NCI-H526 treated with DMSO at 0.1 percent for 48 hours (cell line): ENCODE measurements around the gene SNTB2.
A peak's percentile ranks its signal among the peaks of the same experiment; 100 is the strongest.
"Not testable (repeated sequence)": the region's sequence is repeated elsewhere in the genome, so short reads cannot be mapped to it uniquely, and the experiment has no call there.

Source experiments
- DNase-seq: peaks from one replicate; lab custom pipeline; 2025; lab: John Stamatoyannopoulos, UW

The SNTB2 gene

DNA sequence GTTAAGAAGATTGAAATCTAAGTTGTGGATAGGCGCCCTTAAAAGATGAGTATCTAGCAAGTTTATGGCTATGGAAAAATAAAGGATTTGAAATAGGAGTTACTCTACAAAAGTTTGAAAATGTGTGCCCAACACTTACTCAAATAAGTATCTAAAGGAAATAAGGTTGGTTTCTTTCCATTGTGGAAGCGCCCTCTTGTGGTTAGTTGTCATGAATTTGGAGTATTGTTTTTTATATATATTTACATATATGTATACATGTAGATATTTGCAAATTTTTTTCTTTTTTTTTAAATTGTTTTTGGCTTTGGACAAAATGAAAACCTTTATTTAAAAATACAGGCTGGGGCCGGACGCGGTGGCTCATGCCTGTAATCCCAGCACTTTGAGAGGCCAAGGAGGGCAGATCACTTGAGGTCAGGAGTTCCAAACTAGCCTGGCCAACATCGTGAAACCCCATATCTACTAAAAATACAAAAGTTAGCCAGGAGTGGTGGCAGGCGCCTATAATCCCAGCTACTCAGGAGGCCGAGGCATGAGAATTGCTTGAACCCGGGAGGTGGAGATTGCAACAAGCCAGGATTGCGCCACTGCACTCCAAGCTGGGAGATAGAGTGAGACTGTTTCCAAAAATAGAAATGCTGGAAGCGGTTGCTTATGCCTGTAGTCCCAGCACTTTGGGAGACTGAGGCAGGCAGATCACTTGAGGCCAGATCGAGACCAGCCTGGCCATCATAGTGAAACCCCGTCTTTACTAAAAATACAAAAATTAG lies 100.2 kb downstream of the SNTB2 start:
- DNase-seq, result peak; percentile 13

DNA sequence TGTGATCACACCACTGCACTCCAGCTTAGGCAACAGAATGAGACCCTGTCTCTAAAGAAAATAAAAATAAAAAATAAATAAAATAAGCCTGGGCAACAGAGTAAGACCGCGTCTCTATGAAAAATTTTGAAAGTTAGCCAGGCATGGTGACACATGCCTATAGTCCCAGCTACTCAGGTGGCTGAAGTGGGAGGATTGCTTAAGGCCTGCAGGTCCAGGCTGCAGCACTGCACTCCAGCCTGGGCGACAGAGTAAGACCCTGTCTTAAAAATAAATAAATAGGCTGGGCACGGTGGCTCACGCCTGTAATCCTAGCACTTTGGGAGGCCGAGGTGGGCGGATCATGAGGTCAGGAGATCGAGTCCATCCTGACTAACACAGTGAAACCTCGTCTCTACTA lies 104.7 kb downstream of the SNTB2 start:
- not testable (repeated sequence) for DNase-seq

DNA sequence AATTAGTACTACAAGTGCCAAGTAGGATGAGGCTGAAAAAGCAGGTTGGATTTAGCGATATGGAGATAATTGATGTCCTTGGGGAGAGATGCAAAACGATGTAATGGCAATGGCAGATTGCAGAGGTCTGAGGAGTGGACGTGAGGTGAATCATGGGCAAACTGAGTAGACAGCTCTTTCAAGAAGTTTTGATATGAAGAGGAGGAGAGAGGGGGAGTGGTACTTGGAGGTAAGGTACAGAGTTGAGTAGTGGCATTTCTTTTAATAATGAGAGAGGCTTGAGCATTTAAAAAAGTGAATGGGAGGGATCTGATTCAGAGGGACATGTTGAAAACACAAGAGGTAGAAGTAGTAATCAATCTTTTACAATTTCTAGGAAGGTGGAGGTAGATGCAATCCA lies 106.4 kb downstream of the SNTB2 start:
- DNase-seq, result no peak

DNA sequence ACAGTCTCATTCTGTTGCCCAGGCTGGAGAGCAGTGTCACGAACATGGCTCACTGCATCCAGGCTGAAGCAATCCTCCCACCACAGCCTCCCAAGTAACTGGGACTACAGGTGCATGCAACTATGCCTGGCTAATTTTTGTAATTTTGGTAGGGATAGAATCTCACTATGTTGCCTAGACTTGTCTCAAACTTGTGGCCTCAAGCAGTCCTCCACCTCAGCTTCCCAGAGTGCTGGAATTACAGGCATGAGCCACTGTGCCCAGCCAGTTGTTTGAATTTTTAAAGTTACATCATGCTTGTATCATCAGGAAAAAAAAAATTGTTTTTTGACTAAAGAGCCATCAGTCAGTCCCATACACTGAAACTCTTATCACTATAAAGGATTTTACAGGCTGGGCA lies 107.1 kb downstream of the SNTB2 start:
- DNase-seq, result no peak

DNA sequence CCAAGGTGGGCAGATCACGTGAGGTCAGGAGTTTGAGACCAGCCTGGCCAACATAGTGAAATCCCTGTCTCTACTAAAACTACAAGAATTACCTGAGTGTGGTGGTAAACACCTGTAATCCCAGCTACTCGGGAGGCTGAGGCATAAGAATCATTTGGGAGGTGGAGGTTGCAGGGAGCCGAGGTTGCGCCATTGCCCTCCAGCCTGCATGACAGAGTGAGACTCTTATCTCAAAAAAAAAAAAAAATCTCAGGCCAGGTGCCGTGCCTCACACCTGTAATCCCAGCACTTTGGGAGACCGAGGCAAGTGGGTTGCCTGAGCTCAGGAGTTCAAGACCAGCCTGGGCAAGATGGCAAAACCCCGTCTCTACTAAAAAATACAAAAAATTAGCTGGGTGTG lies 109.8 kb downstream of the SNTB2 start:
- not testable (repeated sequence) for DNase-seq

DNA sequence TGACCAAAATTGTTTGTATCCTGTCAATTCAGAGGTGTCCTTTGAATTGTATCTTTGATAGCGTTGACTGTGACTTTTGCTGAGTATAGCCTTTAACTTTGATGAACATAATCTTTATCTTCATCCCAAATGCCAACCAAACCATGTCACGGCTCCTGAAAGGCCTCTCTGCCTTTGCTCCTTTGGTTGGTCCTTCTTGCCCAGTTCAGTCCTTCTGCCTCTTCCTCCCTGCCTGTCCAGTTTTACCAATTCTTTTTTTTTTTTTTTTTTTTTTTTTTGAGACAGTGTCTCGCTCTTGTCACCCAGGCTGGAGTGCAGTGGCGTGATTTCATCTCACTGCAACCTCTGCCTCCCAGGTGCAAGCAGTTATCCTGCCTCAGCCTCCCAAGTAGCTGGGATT lies 111.3 kb downstream of the SNTB2 start:
- DNase-seq, result no peak

DNA sequence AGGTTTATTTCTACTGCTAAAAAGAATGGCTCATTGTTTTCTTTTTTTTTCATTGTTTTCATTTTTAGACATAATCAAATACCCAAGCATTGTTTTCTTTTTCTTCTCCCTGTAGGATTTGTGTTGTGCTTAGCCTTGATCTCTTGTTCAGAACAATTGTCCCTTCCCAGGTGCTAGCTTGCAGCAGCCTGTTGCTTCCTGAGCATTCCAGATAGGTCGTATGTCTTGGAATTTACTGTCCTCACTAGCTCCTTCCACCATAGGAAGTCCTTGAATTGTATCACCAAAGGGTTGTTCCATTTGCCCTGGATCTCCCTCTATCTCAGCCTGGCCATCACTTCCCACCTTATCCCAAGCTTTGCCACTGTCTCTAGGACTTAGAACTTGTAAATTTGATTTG lies 114.2 kb downstream of the SNTB2 start:
- no peak for DNase-seq

DNA sequence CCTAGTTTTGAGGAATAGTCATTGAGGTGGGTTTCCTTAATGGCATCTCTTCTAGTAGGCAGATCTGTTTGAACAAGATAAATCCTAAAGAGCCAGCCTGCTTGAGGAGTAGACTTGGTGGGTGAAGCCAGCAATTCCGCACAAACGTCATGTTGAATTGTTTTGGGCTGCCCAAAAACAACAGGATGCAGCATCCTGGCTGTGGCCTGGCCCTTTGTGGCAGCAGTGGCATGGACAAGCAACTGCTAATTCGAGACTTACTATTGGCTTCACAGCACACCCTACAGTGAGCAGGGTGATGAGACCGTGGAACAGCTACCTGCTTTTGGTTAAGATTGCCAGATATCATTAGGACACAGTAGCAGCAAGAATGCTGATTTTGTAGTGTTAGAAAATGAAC lies 114.9 kb downstream of the SNTB2 start:
- no peak for DNase-seq

DNA sequence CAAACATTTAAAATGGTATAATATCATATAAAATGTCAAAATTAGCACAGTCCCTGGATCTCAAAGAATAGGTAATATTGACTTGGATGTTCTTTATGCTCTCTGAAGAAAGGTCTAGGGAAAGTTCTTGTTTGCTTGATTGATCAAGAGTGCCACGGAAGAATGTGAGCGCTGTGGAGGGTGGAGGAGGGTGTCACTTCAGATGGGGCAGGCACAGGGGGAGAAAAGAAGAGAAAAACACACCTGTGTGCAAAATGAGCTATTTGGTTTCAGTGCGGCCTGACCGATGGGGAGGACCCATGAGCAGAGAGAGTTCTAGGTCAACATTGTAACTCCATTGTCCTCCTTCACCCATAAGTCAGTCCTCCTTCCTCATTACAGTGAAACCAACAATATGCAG lies 115.3 kb downstream of the SNTB2 start:
- no peak for DNase-seq

DNA sequence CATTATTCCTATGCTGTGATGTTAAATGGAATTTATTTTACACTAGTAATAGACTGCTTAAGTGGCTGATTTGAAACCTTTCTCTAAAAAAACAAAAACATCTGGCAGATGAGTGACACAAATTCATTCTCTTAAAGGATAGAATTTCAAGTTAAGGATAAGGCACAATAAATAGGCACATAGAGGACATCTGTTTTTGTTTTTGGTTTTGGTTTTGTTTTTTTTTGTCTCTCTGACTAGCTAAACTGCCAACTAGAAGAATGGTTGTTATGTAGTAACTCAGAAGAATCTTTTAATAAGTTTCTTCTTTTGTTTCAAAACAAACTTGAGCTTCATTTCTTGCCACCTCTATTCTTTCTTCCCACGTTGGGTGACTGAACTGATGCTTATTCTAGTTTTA lies 119.1 kb downstream of the SNTB2 start:
- DNase-seq, result no peak

DNA sequence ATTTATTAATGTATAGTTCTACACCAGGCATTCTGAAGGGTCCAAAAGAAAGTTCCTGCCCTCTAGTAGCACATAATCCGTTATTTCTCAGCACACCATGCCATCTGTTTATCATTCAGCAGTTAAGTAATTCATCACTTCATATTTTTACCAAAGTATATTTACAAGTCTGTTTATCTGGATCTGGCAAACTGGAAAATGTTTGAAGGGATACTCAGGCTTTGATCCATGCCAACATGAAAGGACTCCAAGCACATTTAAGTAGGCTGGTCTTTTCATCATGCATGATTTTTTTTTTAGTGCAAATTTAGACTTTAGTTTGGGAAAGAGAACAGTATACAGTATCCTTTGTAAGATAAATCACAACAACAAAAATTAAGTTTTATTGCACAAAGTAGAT lies 120.1 kb downstream of the SNTB2 start:
- no peak for DNase-seq

DNA sequence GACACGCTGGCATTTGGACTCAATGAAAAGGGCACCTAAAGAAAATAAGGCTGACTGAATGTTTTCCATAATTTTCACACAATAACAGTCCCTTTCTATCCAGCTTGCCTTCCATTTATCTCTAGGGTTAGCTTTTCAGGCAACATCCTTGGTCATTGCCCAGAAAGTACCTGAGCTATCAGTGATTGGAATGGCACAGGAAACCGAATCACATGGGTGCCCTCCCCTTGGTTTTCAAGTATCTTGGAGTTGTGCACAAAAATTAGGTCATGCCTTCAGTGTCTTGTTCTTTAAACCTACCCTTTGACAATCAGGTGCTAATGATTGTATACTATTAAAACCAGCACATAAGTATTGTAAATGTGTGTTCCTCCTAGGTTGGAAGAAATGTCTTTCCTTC lies 120.9 kb downstream of the SNTB2 start:
- DNase-seq, result no peak

DNA sequence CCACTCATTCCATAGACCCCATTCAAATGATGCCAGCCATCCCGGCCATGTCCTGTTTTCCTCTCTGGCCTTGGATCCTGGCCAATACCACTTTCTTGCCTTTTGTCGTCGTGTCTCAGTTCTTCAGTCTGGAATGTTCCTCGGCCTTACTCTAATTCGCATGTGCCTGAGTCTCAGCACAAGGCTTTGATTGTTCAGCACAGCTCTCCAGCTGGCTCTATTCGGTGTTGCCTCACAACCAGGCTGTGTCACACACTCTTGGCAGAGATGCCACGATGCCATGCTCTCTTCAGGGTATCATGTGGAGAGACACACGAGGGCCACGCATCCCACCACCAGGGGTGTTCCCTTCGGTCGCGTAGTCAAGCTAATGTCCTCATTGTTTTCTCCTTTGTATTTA lies 122.4 kb downstream of the SNTB2 start:
- no peak for DNase-seq

DNA sequence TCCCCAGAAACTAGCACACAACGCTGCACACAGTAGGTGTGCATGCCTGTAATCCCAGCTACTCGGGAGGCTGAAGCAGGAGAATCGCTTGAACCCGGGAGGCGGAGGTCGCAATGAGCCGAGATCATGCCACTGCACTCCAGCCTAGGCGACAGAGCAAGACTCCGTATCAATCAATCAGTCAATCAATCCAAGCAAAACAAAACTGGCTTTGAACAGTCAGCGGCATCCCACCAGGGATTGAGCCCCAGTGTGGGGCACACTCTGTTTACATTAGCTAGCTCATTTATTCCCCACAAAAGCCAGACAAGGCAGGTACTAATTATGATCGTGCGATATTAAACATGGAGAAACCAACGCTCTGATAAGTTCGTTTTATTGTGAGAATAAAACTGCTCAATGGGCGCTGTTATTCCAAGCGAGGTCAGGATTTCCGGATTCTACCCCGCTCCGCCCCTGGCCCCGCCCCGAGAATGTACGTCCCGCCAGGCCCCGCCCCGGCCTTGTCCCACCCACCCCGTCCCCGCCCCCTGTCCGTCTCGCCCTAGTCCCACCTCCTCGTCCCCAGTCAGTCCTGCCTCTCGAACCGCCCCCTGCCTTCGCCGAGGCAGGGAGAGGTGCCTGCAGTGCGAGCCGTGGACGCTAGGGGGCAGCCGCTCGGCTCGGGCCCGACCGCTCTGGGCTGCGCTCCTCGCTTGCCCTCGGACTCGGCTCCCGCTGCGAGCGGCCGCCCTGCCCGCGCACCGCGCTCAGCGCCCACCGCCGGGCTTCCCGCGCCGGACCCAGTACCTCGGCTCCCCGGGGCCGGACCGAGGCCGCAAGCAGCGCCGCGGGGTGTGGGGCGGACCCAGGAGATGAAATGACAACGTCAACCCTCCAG lies 123.9 kb downstream of the SNTB2 start, which contains the start of gene VPS4A:
Gene VPS4A (plus strand): TSS at position 698 of the 880 bp plus-strand sequence. CDS start 162 bp downstream, at position 860.
- DNase-seq, result peak; percentile 85

DNA sequence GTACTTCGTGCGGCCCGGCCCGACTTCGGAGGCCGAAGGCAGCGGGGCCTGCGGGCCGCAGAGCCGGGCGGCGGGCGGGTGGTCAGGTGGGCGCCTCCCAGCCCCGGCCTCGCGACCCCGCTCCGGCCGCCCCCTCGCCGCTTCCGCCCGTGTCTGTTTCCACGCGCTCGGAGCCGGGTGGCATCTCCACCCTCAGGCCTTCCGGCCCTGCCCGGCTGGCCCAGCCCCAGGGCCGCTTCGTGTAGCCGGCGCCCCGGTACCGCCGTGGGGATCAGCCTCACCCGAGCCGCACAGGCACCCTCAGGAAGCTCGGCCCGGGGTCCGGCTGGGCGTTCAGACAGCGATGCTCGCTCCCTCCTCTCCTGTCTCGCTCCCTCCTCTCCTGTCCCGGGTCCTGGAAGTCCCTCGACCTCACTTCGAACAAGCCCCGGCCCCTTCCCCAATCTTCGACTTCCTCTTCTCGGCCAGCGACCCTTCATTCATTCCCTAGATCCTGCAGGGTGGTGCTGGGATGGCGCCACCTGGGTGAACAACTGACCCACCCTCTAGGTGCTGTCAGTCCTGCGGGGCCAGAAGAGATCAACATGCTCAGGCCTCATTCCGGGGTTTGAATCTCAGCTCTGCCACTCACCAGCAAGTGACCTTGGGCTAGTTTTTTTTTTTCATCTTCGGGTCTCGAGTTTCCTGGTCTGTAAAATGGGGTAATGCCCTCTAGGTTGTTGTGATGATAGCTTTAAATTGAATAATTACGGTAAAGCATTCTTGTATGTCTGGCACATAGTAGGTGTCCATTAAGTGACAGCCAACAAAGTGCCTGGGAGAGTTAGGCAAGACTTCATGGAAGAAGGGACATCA lies 124.8 kb downstream of the SNTB2 start:
- no peak for DNase-seq

DNA sequence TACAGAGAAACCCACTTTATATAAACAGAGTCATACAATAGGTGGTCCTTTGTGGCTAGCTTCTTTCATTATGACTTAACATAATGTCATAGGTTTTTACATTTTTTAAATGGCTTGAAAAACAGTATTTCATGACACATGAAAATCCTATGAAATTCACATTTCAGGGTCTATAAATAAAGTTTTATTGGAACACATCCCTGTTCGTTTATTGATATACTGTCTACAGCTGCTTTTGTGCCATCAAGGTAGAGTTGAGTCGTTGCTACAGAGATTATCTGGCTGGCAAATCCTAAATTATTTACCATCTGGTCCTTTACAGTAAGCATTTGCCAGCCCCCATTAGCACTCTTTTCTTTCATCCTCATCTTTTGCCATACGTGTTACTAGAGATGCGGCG lies 126.5 kb downstream of the SNTB2 start:
- DNase-seq, result no peak

DNA sequence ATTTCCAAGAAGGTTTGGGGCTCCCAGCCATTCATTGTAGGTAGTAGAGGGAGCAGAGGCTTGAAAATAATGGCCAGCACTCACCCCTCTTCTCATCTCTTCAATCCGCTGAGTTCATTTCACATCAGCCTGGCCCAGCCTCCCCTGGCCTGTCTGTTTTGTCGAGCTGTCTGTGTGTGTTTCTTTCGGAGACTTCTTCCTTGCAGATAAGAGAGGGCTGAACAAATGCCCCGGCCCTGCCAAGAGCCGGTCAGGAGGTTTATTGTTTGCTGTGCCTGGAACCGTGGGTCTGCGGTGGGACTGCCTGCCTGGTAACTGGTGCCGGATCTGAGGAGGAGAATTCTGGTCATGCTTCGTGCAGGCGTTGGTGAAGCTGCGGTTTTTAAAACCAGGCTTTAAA lies 127.6 kb downstream of the SNTB2 start:
- DNase-seq, result no peak

DNA sequence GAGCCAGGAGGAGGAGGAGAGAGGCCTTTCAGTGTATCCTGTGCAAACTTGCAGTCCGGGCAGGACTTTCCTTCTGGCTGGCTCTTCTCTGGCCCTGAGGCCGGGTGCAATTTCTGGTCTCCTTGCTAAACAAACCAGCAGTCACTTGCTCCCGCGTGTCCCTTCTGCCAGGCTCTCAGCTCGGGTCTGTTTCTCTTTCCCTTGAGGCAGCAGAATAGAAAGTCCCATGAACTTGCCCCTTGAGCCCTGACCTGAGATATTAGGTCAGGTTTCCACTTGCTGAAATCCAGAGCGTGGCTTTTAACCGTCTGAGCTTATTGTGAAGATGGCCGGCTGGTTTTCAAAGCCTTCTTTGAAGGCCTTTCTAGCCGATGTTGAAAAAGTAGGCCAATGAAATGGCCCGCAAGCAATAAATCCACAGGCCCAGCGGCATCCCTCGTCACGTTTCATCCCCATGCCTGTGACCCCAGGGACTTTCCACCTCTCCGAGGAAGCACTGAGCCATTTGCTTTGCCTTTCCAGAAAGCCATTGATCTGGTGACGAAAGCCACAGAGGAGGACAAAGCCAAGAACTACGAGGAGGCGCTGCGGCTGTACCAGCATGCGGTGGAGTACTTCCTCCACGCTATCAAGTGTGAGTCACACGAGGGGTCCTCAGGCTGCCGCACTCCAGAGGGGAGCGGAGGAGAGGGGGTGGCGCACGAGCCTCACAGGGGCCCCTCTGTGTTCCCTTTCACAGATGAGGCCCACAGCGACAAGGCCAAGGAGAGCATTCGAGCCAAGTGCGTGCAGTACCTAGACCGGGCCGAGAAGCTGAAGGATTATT lies 128.7 kb downstream of the SNTB2 start:
- no peak for DNase-seq

DNA sequence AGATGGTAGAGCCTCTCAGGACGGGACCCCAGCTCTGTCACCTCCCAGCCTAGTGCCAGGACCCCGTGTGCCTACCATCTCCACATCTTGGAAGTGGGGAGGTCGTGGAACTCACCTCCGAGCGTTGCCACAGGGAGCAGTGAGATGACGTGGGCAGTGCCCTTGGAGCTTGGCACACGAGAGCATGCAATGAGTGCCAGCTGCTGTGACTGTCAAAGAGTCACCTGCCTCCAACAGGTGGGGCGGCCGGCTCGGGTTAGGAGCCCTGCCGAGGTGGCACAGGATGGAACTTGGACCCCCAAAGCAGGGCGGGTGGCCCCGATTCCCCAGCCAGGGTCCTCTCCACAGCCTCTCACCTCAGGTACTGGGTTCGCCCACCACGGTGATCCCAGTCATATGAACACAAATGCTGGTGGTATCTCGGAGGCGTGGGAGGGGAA lies 129.7 kb downstream of the SNTB2 start:
- DNase-seq, result no peak

DNA sequence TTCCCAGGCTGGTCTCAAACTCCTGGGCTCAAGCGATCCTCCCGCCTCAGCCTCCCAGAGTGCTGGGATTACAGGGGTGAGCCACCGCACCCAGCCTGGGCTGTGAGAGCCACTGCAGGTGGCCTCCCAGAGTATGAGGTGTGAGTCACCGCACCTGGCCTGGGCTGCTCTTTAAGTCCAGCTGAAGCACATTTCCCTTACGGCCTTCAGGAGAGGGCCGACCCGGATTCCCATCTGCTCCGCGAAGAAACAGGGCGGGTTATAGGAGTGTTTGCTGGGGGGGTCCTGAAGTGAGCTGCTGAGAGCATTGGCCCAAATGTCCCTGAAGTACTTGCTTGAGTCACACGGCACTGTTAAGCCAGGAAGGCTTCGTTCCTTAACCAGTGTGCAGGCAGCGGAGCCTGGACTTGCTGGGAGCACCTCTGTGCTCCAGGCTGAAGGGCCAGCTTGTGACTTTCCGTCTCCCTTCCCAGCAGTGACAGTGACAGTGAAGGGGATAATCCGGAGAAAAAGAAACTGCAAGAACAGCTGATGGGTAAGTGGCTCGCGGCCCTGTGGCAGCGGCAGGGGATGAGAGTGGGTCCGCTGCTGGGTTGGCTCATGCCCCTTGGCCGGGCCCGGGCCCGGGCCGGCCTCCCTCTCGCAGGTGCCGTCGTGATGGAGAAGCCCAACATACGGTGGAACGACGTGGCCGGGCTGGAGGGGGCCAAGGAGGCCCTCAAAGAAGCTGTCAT lies 131.4 kb downstream of the SNTB2 start:
- DNase-seq, result no peak

DNA sequence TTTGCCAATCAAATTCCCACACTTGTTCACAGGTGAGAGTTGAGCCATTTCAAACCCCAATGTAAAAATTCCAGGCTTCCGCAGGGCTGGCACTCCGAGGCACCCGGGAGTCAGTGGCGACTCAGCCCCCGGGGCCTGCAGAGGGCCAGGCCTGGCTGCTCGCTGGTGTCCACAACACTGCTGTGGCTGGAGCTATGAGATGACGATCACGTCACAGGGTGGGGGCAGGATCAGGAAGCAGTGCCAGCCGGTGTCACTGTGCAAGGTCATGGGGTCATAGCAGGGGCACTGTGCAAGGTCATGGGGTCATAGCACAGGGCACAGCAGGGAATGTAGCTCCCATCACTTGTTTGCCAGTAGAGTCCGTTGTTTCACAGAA lies 131.9 kb downstream of the SNTB2 start:
- no peak for DNase-seq
